Stomach (tissue), 4 donors: ENCODE results near the gene VEZT.

ENCODE experiments used
- CTCF ChIP-seq, 7 experiments: fragments of 450-650 bp in 4 of 7; fragments of 200-600 bp in 3 of 7; sonication (generic) in 3 of 7; IDR thresholded peaks; one replicate each; pipeline ENCODE4 v1.5.1; 2016 to 2019; ENCODE audit warnings: antibody characterized with exemption in 7 of 7, control low read depth in 2 of 7, mild to moderate bottlenecking in 1 of 7
- POLR2AphosphoS5 ChIP-seq, 3 donors: sonication (generic); formaldehyde crosslinking; IDR thresholded peaks; one replicate each; pipeline ENCODE4 v1.6.1; 2016; ENCODE audit warnings: antibody characterized with exemption in 3 of 3

GRCh38 chr12:95303476-95303875 is 85.9 kb downstream of the VEZT start:
- no peak for TF ChIP-seq POLR2AphosphoS5 (IDR thresholded peaks at IDR 0.05)
- TF ChIP-seq CTCF (IDR thresholded peaks at IDR 0.05) = no peak
